Measurements from ENCODE around the gene ELFN2.

The ELFN2 gene

DNA sequence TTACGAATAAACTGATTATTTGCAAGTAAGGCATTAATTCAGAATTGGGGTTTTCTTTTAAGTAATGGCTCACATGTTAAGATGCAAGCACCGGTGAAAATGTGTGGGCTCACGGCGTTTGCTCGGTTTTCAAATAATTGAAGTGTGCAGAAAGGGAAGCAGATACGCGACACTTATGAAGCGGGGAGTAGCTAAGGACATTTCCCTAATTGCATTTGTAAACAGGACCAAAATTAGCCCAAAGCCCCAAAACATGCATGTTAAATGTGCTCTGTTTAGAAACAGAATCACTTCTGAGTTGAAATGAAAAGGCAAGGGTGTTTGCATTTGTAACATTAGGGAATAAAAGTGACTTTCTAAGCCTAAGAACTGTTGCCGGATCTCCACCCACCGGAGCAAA is 61.3 kb downstream of the ELFN2 start:
- DNase-seq (ENCODE audit: insufficient read length, low spot score) (no peak), FAIRE-seq (no peak)

DNA sequence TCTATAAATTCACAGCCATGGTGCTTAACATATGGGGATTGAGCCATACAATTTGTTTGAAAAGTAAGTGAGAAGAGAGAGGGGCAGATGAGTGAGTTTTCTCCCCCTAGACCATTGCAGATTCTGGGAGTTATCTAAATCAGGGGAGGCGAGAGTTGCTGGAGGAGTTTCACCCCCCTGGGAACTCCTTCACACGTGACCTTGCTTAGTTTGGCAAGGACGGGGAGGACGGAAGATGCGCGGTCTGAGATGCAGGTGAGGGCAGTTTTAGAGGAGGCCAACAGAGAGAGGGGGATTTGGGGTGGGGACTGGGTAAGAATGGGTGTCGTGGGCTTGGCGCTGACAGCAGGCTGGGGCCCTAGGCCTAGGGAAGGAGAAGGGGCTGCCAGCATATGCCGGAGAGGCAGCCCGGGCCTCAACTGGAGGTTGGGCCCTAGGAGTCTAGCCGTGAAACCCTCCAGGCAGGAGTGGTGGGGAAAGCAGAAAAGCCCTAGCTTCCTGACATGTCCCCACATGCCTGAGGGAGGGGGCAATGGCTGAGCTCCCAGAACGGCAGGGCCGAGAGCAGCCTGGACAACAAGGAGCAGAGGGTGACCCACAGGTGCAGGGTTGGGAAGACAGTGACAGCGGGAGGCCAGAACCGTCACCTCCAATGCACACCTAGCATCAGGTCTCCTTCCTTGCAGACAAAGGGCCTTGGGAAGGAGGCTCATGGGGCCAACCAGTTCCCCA is 63.9 kb downstream of the ELFN2 start:
- DNase-seq (ENCODE audit: insufficient read length, low spot score): no peak
- no peak for FAIRE-seq

DNA sequence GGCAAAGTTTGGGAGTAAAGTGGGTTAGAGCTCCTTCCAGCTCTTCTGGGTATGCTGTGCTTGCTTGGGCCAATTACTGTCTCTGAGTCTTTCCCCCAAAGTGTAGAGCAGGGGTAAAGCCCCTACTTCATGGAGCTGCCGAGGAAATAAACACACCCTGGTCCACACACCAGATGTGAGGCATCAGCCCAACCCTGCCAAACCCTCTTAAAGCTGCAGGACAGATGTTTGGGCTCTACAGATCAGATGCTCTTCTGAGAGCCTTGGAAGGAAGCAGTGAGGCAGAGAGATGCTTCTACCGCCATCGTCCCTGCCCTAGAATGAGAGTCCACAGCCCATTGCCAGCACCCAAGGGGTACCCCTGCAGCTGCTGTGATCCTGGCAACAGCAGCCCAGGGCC is 64.7 kb downstream of the ELFN2 start:
- FAIRE-seq: no peak
- no peak for DNase-seq (ENCODE audit: insufficient read length, low spot score)

DNA sequence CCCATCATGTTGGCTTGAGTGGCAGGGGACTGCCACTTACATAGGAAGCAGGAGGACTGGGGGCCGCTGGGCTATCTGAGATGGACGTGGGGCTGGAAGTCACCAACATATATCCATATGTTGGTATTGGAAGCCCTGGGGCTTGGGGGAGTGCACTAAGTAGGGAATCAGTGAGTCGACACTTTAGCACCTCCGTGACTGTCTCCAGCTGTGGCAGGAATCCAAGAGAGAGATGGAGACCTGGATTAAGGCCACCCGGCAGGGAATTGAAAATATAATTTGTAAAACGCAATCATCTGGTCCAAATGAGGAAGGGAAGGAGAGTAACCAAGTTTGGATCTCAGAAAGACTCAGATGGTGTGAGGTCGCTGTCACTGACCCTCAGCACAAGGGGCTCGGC is 68.4 kb downstream of the ELFN2 start:
- DNase-seq (ENCODE audit: insufficient read length, low spot score): no peak
- no peak for FAIRE-seq

DNA sequence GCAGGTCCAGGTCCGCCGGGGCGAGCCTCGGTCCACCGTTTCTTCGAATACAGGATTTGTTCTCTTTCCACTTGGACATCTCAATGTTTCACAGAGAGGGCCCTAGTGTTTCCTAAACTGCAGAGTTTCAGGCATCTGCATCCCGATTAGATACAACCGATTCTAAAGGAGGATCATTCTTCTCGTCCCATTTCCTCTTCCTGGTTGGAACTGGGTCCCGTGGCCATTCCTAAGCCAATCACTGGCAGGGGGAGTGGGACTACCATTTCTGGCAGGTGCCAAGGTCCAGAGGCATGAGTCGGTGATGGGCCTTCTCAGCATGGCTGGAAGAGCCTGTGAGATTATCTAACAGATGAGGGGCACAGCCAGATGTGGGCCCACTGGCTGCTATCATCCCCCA is 68.9 kb downstream of the ELFN2 start:
- no peak for FAIRE-seq
- no peak for DNase-seq (ENCODE audit: insufficient read length, low spot score)

DNA sequence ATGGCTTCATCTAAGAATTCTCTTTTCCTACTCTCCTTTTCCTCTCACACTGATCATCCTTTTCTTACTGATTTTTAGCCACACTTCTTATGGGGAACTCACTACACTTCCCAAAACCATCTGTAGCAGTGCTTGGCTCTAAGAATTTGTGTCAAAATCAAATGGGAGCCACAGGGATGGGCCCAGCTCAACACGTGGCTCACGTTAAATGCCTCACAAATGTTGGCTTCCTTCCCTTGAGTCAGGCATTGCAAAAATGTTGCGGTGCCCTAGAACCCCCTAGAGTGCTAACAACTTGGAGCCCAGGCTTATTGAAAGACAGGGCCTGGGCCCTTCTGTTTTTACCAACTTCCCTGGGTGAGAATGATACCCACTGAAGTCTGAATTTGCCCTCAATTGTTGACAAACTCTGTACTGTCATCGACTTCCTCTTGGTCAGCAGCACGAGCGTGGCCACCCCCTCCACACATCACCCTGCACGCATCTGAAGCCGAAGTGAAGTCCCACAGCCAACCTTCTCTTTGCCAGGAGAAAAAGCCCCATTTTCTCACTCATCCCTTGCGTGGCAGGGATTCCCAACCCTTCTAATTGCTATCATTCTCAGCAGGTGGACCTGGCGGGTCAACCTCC is 69.7 kb downstream of the ELFN2 start:
- no peak for FAIRE-seq
- DNase-seq (ENCODE audit: insufficient read length, low spot score): no peak

DNA sequence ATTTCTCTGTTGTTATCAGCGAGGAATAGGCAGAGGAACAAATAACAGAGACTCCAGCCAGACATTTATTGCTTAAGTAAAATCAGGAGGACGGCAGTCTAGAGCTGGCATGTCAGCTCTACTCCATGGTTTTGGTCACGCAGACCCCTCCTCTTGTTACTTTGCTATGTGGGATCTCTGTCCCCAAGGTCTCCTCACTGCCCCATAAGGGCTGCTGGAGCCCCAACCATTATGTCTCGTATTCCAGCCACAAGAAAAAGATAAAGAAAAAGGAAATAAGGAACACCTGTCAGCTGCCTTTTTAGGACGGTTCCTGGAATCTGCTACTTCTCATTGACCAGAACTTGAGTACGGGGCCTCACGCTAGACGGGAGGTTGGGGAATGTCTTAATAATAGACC is 70.4 kb downstream of the ELFN2 start:
- DNase-seq (ENCODE audit: insufficient read length, low spot score) (no peak), FAIRE-seq (no peak)

DNA sequence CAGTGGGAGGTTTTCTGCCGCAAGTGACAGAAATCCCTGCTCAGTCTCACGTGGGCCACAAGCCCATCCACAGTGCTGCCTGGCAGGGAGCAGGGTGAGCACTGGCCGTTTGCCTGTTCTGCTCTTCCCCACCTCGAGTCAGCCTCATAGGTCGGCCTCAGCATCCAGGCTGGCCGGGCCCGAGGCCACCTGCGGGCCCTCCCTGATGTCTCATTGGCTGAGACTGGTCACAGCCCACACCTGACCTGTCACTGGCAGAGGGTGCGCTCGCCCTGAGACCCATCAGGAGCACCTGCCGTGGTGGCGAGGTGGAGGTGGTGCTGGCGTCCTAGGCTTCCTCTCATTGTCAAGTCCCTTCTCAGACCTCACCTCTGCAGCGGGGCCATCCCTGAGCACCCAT is 72.1 kb downstream of the ELFN2 start:
- FAIRE-seq: no peak
- DNase-seq (ENCODE audit: insufficient read length, low spot score): no peak

DNA sequence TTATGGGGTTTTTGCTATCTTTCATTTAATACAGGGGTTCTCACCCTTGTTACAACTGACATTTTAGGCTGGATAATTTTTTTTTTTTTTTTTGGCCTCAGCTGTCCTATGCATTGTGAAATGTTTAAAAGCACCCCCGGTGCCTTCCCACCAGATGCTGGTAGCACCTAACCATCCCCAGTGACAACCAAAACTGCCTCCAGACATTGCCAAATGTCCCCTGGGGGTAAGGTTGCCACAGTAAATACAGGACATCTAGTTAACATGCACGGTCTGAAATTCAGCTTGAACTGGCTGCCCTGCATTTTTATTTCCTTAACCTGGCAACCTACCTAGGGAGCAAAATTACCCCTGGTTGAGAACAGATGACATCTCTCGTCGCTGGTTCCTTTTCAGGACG is 72.6 kb downstream of the ELFN2 start:
- FAIRE-seq: no peak
- DNase-seq (ENCODE audit: insufficient read length, low spot score): no peak

DNA sequence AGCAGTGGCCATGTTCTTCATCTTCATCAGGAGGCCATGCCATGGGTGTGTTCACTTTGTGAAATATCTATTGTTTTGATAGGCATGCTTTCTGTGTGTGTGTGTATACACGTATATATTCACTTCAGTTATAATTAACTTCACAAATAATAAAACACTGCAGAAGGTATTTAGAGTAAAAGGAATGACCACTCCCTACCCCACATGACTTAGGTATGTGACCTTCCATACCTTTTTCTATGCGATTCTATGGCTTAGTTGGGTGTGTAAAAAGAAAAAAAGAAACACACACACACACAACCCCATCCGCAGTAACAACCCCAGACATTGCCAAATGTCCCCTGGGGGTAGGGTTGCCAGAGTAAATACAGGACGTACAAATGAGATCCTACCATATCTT is 73.0 kb downstream of the ELFN2 start:
- FAIRE-seq: no peak
- no peak for DNase-seq (ENCODE audit: insufficient read length, low spot score)

DNA sequence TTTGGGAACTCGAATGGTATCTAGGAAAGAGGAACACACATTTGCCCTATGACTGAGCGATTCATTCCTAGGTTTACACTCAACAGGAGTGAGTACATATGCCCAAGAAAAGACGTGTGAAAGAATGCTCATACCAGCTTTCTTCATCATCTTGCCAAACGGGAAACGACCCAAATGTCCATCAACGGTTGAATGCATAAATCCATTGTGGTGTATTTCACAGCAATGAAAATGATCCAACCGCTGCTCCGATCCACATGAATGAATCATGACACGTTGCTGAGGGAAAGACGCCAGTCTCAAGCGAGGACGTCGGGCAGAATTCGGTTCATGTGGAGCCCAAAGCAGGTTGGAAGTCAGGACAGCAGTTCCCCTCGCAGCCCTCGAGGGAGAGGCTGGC is 73.4 kb downstream of the ELFN2 start:
- FAIRE-seq (no peak), DNase-seq (ENCODE audit: insufficient read length, low spot score) (no peak)

DNA sequence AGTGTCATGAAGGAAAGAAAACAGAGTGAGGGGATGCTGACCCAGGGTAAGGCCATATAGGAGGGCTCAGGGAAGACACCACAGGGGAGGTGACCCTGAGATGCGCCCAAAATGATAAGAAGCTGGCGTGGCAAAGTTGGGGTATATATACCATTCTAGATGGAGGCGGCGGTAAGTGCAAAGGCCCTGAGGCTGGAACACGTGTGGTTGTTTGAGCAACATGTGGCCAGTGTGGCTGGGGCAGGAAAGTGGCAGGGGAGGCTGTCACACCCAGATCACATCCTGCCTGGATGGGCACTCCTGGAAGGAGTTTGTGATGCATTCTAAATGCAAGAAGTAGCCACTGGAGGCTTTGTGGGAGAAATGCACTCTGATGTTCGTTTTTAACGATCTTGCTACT is 74.8 kb downstream of the ELFN2 start:
- FAIRE-seq (no peak), DNase-seq (ENCODE audit: insufficient read length, low spot score) (no peak)

DNA sequence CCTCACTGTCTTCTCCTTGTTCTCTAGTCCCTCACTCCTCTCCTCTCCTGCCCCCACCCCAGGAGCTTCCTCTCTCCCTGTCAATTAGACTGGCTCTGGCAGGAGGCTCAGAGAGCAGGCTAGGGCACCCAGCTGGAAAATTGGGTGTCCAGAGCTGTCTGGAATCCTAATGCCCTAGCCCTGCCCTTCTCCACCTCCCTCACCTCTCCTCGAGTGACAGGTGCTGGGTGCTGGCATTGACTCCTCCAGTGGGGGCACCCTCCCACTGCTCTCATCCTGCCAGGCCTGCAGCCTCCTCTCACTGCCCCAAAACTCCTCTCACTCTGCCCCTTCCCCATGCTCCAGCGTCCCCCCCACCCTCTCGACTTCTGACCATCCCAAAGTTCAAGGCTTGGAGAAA is 76.0 kb downstream of the ELFN2 start:
- no peak for FAIRE-seq
- DNase-seq (ENCODE audit: insufficient read length, low spot score): no peak

DNA sequence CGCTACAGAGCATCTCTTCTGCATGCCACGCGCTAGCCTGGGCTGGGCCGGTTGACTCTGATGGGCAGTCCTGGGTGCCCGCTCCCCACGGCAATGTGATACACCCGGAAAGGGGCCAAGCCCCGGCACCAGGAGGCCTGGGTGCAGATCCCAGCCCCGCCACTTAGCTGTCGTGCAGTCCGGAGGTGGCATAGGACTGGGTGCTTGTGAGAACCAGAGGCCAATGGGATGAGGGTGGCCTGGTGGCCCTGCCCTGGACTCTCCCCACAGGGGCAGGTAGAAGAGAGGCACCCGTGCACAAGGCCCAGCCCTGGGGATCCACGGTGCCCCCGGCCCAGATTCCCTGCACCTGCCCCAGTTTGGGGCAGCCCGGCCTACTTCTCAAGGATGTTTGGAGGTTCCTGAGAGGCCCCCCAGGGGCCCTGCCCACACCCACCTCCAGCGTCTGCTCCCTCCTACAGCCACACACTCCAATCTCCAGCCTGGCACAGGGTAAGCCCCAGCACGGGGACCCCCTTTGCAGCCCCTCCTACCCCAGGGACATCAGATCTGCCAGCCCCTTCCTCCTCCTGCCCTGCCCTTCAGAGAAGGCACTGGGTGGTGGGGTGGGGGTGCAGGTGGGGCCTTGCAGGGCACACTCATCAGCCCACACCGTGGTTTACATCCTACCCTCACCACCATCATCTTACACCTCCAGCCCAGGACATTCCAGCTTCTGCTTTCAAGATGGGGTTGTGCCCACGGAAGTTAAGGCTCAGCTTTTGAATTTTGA is 78.0 kb downstream of the ELFN2 start:
- no peak for DNase-seq (ENCODE audit: insufficient read length, low spot score)
- no peak for FAIRE-seq

DNA sequence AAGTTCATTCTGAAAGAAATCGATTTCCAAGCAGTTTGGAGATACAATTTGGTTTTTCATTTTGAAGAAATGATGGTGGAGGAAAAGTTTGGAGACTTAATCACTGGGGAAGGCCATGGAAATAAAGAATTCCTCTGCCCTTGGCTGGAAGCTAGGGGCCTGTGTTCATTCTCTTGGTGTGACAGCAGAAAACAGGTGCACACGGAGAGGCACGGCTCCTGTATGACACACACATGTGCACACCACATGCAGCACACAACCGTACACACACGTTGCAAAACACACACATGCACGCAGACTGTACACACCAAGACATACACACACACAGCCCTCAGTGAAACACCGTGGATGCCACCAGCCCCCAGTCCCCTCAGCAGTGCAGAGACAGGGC is 80.8 kb downstream of the ELFN2 start:
- FAIRE-seq (no peak), DNase-seq (ENCODE audit: insufficient read length, low spot score) (no peak)

DNA sequence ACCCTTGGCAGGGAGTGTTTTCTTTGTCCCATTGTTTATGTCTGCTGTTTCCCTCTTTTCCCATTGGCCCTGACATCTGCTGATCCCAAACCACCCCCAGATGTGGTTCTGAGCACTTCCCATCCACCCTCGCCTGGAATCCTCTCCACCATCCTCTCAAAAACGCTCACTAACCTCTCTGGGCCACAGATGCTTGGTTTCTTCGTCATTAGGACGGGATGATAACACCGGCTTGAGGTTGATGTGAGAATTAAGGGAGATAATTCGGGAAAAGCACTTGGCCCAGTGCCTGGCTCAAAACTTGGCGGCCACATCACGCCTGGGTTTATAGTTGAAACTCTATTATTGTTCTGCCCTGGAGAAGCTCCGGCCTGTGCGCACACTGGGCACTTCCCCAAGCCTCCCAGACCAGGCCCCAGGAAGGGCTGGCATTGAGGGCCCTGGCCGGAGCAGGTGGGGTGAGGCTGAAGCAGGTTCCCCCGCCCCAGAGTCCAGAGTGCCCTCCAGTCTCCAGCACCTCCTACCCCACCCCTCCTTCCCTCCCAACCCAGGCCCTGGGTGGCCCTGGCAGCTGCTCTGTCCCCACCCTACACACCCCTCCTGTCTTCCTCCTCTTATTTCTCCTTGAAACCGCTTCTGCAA is 81.3 kb downstream of the ELFN2 start:
- DNase-seq (ENCODE audit: insufficient read length, low spot score): no peak
- FAIRE-seq: no peak

DNA sequence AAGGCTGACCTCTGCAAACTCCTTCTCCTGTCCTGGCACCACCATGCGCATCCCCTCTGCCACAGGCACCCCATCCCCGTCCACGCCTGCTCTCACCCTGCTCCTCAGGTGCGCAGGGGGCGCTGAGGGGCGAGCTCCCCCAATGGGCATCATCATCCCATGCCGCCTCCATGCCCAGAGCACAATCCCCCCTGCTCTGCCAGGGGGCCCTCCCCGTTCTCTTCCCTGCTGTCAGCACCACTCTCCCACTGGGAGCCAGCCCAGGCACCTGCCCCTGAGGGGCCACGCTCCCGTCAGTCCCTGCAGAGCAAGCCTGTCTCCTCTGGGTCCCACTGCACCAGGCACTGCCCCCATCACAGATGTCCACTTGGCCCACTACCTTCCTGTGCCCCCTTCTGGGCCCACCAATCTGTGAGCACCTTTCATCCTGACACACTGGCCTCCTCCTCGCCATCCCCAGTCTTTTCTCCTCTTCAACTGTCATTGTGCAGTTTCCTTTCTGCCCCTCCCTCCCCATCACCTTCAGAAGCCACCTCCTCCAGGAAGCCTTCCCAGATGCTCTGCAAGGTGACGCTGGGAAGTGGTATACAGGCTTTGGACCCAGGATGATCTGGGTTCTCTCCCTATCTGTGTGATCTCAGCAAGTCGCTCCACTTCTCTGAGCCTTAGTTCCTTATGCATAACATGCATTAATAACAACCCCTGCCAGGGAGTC is 82.4 kb downstream of the ELFN2 start:
- no peak for FAIRE-seq
- no peak for DNase-seq (ENCODE audit: insufficient read length, low spot score)

DNA sequence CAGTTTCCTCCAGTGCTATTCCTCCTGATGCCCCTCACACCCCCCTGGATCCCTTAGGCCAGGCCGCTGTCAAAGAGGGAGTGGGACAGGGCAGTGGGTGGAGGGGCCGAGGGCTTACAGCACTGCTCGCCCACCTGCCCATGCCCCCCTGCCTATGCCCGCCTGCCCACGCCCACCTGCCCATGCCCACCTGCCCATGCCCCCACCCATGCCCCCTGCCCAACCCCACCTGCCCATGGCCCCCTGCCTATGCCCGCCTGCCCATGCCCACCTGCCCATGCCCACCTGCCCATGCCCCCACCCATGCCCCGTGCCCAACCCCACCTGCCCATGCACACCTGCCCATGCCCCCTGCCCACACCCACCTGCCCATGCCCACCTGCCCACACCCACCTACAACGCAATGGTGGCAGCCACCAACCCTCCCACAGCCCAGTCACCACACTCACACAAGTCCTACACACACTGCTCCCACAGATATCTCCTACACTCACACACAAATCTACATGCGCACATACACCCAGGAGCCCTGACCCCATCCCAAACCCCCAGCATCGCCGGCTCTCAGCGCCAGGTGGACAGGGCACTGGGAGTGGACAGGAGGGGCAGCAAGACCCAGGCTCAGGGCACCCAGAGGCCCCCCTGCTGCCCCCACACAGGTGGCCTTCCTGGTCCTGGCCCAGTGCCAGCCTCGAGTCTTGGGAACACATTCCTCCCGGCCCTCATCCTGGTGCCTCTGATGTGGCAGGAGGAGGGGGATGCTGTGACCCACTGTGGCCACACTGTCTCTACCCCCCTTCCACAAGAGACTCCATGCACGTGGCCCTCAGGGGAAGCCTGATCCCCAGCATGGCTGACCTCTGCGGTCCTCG is 83.2 kb downstream of the ELFN2 start:
- FAIRE-seq (no peak), DNase-seq (ENCODE audit: insufficient read length, low spot score) (no peak)

DNA sequence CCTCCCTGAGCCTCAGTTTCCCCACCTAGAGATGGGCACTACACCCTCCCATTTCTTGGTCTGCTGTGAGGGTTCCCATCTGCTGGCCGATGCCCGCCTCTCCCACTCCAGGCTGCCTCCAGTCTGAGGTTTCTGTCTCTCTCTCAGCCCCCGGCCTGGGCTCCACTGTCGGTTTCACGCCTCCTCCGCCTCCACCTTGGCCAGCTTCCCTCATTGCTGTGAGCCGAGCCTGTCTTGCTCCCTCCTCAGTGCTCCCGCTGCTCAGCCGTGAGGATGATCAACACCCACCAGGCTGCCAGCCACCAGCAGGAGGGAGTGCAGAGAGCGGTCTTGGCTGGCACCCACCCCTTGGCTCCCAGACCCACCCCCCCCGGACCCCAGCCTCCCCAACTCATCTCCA is 83.9 kb downstream of the ELFN2 start:
- no peak for DNase-seq (ENCODE audit: insufficient read length, low spot score)
- FAIRE-seq: no peak

DNA sequence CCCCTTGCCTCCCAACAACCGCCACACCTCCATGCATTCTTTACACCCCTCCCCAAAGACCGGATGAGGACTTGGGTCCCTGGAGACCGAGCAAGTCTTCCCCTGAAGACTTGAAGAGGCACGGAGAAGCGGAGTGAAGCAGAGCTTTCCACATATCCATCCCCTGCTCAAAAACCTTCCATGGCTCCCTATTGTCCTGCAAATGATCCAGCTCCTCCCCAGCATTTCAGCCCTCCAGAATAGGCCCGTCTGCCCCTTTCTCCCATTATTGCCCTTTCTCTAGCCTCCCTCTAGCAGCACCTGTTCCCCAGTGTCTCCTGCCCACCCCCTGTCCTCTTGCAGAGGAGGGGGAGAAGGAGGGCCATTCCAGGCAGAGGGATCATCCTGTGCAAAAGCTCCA is 85.2 kb downstream of the ELFN2 start:
- FAIRE-seq (no peak), DNase-seq (ENCODE audit: insufficient read length, low spot score) (no peak)

All from HTR-8/SVneo (cell line).